Fibroblast of lung (primary cell): ENCODE measurements around the gene CGRRF1. TPM values are rescaled to one million over a fixed set of nuclear protein-coding genes. Genes with fewer than 3 reads are reported as not detected.
A peak's percentile ranks its signal among the peaks of the same experiment; 100 is the strongest.

Source experiments
- DNase-seq, 2 donors: peaks; one replicate each; pipeline versions ENCODE4 v3.0.0 to v3.0.0-alpha.2; 2010; ENCODE audit warnings: low read depth in 2 of 2
- H2AFZ ChIP-seq: 2 replicates; pipeline ENCODE4 v1.5.1; 2012; ENCODE audit warnings: low read length, control low read depth, inconsistent platforms
- H3K27ac ChIP-seq: 2 replicates; pipeline ENCODE4 v1.5.1; 2011; ENCODE audit warnings: low read length, control low read depth; ENCODE audit not compliant: insufficient read depth
- H3K27me3 ChIP-seq: 2 replicates; pipeline ENCODE4 v1.5.1; 2011; ENCODE audit warnings: mild to moderate bottlenecking, low read length; ENCODE audit not compliant: control insufficient read depth, insufficient read depth
- H3K36me3 ChIP-seq: 2 replicates; pipeline ENCODE4 v1.5.1; 2011; ENCODE audit warnings: low read length; ENCODE audit not compliant: control insufficient read depth, insufficient read depth
- H3K4me1 ChIP-seq: 2 replicates; pipeline ENCODE4 v1.5.1; 2011; ENCODE audit warnings: low read length; ENCODE audit not compliant: control insufficient read depth, insufficient read depth; ENCODE audit errors: extremely low read depth
- H3K4me2 ChIP-seq: 2 replicates; pipeline ENCODE4 v1.5.1; 2011; ENCODE audit warnings: low read length, control low read depth; ENCODE audit not compliant: insufficient read depth; ENCODE audit errors: extremely low read depth
- H3K4me3 ChIP-seq, 4 experiments: fragments of 200-600 bp in 1 of 4; sonication (generic) in 1 of 4; replicated peaks in 1 of 4; 2 replicates each; pipeline ENCODE4 v1.5.1; 2011 to 2016; ENCODE audit warnings: low read length in 4 of 4, low read depth in 3 of 4, mild to moderate bottlenecking in 3 of 4, control low read depth in 2 of 4, inconsistent platforms in 1 of 4, mixed read lengths in 1 of 4; ENCODE audit not compliant: insufficient read depth in 1 of 4; ENCODE audit errors: control extremely low read depth in 1 of 4
- H3K79me2 ChIP-seq: 2 replicates; pipeline ENCODE4 v1.5.1; 2012; ENCODE audit warnings: mild to moderate bottlenecking, low read length, inconsistent platforms; ENCODE audit not compliant: control insufficient read depth, insufficient read depth
- H3K9ac ChIP-seq: 2 replicates; pipeline ENCODE4 v1.5.1; 2011; ENCODE audit warnings: mild to moderate bottlenecking, low read length, control low read depth; ENCODE audit not compliant: insufficient read depth
- H3K9me3 ChIP-seq: 2 replicates; pipeline ENCODE4 v1.5.1; 2012; ENCODE audit warnings: low read depth, low read length; ENCODE audit not compliant: control insufficient read depth, insufficient read depth
- H4K20me1 ChIP-seq: 2 replicates; pipeline ENCODE4 v1.5.1; 2011; ENCODE audit warnings: low read length; ENCODE audit not compliant: control insufficient read depth, insufficient read depth; ENCODE audit errors: extremely low read depth
- CTCF ChIP-seq, 2 donors: IDR thresholded peaks in 1 of 2; conservative IDR thresholded peaks in 1 of 2; 1 replicate in 1 of 2; 2 replicates in 1 of 2; pipeline ENCODE4 v1.5.1; 2011 to 2012; ENCODE audit warnings: low read length in 2 of 2, control low read depth in 1 of 2, inconsistent platforms in 1 of 2, low read depth in 1 of 2, mild to moderate bottlenecking in 1 of 2
- EZH2 ChIP-seq: IDR thresholded peaks from 2 replicates; pipeline ENCODE4 v1.5.1; 2012; ENCODE audit warnings: low read length, control low read depth, mild to moderate bottlenecking; ENCODE audit errors: missing control alignments
- polyA plus RNA-seq, 2 donors: library from polyadenylated mRNA; depleted of rRNA in 1 of 2; stranded (reverse) in 1 of 2; unstranded in 1 of 2; fragments of >200 nt; gene quantifications; 2 replicates each; pipeline ENCODE4 v1.2.1, GENCODE V29; 2011 to 2012; ENCODE audit warnings: missing spikeins in 1 of 2
- total RNA-seq: library from RNA; depleted of rRNA; stranded (reverse); fragments of >200 nt; gene quantifications from 2 replicates; pipeline ENCODE4 v1.2.1, GENCODE V29; 2014

The CGRRF1 gene
- total and polyA plus RNA-seq, 2 donors (not counting 1 experiment from before 2014, with no cell fraction given), result 15.8 to 23.0 TPM

GRCh38 chr14:54501480-54501879 is 8.2 kb upstream of the CGRRF1 start:
- H3K4me1 ChIP-seq, result no peaks in the 10 kb centered on the region
- H3K9ac ChIP-seq, result no peak overlapping the region
- no peak overlapping the region for H3K4me2 ChIP-seq
- no peaks in the 10 kb centered on the region for H3K9me3 ChIP-seq
- H2AFZ ChIP-seq, result no peak overlapping the region
- no peaks in the 10 kb centered on the region for H3K27me3 ChIP-seq
- H3K79me2 ChIP-seq, result no peaks in the 10 kb centered on the region
- no peaks in the 10 kb centered on the region for H4K20me1 ChIP-seq
- DNase-seq, result no peak
- TF ChIP-seq EZH2, result no peak
- no peak for TF ChIP-seq CTCF (conservative IDR thresholded peaks at IDR 0.05 in 1 of 2, IDR thresholded peaks at IDR 0.05 in 1 of 2; ENCODE audit: low read depth in 1 of 2, low read length in 2 of 2)
- H3K4me3 ChIP-seq, result no peak overlapping the region
- H3K27ac ChIP-seq, result no peak overlapping the region
- H3K36me3 ChIP-seq, result no peaks in the 10 kb centered on the region

GRCh38 chr14:54502602-54503001 is 7.1 kb upstream of the CGRRF1 start:
- H2AFZ ChIP-seq, result no peak overlapping the region
- H3K4me3 ChIP-seq, result no peak overlapping the region
- H3K27ac ChIP-seq, result no peak overlapping the region
- no peaks in the 10 kb centered on the region for H3K27me3 ChIP-seq
- H3K9me3 ChIP-seq, result no peaks in the 10 kb centered on the region
- no peak overlapping the region for H3K9ac ChIP-seq
- no peaks in the 10 kb centered on the region for H3K36me3 ChIP-seq
- H4K20me1 ChIP-seq, result no peaks in the 10 kb centered on the region
- H3K4me2 ChIP-seq, result no peak overlapping the region
- TF ChIP-seq EZH2, result no peak
- TF ChIP-seq CTCF (conservative IDR thresholded peaks at IDR 0.05 in 1 of 2, IDR thresholded peaks at IDR 0.05 in 1 of 2; ENCODE audit: low read depth in 1 of 2, low read length in 2 of 2), result no peak
- no peaks in the 10 kb centered on the region for H3K79me2 ChIP-seq
- H3K4me1 ChIP-seq, result no peaks in the 10 kb centered on the region
- no peak for DNase-seq

- no peaks in the 10 kb centered on the region for H3K9me3 ChIP-seq
- peak overlapping the region; percentile 37 for H2AFZ ChIP-seq
- no peak overlapping the region for H3K27ac ChIP-seq
- H3K4me3 ChIP-seq, result no peak overlapping the region
- no peaks in the 10 kb centered on the region for H4K20me1 ChIP-seq
- no peak overlapping the region for H3K9ac ChIP-seq
- H3K79me2 ChIP-seq, result no peaks in the 10 kb centered on the region
- H3K4me1 ChIP-seq, result no peaks in the 10 kb centered on the region
- peak; percentile 46 to 55 for DNase-seq
- H3K36me3 ChIP-seq, result no peaks in the 10 kb centered on the region
- no peaks in the 10 kb centered on the region for H3K27me3 ChIP-seq
- no peak overlapping the region for H3K4me2 ChIP-seq
- no peak for TF ChIP-seq EZH2
- peak; percentile 48 to 53 for TF ChIP-seq CTCF (conservative IDR thresholded peaks at IDR 0.05 in 1 of 2, IDR thresholded peaks at IDR 0.05 in 1 of 2; ENCODE audit: low read depth in 1 of 2, low read length in 2 of 2)
These were observed 6.2 kb upstream of the CGRRF1 start for GRCh38 chr14:54503486-54503885.
